HAP-1 (cell line): ENCODE measurements around the gene BMAL2.

Experiments used
- DNase-seq, 2 experiments: peaks; one replicate each; pipeline ENCODE4 v3.0.0-alpha.2; 2016 to 2020; ENCODE audit warnings: low spot score in 2 of 2
- H3K27me3 ChIP-seq: fragments of 250-450 bp; sonication (Bioruptor Pico); 2 replicates; pipeline ENCODE4 v1.5.1; 2020; ENCODE audit warnings: low read depth, mild to moderate bottlenecking, moderate library complexity
- H3K36me3 ChIP-seq: fragments of 250-450 bp; sonication (Bioruptor Pico); replicated peaks from 2 replicates; pipeline ENCODE4 v1.5.1; 2020; ENCODE audit warnings: mild to moderate bottlenecking
- H3K4me1 ChIP-seq: fragments of 250-450 bp; sonication (Bioruptor Pico); 2 replicates; pipeline ENCODE4 v1.5.1; 2020; ENCODE audit warnings: mild to moderate bottlenecking
- H3K4me3 ChIP-seq: fragments of 250-450 bp; sonication (Bioruptor Pico); 2 replicates; pipeline ENCODE4 v1.5.1; 2020; ENCODE audit warnings: mild to moderate bottlenecking, moderate library complexity
- H3K9me3 ChIP-seq: fragments of 250-450 bp; sonication (Bioruptor Pico); 2 replicates; pipeline ENCODE4 v1.5.1; 2020; ENCODE audit warnings: mild to moderate bottlenecking, moderate library complexity
- in situ Hi-C: fragments of 300-500 bp; cut with MboI; formaldehyde crosslinking; loops from 3 replicates; pipeline ENCODE4 v1.14.3; 2020; ENCODE audit warnings: low sequenced_read_pairs, inconsistent platforms, mixed read lengths

BMAL2 gene

DNA sequence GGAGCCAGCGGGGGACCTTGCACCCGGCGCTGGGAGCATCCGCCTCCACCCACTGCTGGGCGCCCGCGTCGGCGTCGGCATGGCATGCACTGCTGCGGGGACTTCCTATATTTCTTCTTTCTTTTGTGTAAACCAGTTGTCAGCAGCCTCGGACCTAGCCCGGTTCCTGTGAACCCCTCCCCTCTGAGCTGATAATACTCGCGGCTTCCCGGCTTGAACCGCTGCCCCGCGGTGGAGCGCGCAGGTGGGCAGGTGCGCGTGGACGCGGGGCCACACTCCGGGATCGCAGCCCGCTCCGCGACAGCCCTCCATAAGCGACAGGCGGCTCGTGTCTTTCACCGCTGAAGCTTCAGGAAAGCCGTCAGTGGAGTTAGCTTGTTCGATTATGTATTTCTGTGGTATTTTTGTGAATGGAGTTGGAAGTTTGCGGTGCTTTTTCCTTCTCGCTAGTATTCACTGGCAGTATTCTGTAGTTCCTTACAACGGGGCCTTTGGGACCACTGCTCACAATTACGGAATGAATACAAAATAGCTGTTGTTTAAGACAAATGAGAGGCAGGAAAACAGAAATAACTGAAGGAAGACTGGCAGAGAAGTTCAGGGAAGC lies 870 bp downstream of the BMAL2 start:
- H3K36me3 ChIP-seq: no peaks in the 10 kb centered on the region
- H3K4me1 ChIP-seq: peaks cover 21% of the 10 kb centered on the region
- in situ Hi-C loops: no loop called here
- H3K4me3 ChIP-seq: peak overlapping the region; percentile 52
- H3K9me3 ChIP-seq: no peaks in the 10 kb centered on the region
- peak in 1 of 2 experiments; percentile 54 for DNase-seq
- H3K27me3 ChIP-seq: no peaks in the 10 kb centered on the region

DNA sequence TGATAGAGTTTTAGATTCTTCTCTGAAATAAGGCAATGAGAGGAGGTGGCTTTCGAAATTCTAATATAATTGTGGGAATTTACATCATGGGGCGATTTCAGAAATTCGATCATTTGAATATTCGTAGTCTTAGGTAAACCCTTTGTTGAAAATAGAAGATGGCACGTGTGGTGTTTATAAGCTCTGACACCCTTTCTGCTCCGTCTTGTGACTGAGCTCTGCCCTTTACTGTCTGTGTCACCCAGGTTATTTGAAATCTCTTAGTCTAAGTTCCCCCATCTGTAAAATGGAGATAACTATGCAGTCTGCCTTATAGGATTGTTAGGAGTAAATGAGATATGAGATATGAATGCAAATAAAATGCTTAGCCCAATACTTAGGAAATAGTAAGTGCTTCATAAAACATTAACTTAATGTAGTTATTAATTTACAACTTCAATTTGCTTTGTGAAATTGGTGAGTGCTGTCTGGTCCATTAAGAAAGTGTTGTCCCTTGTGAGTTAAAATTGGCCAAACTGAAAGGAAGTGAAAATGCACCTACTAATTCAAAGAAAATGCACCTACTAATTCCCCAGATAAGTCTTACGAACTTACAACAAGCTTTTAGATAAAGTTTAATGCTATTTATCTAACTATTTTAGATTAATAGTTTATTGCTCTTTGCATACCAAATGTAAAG lies 1.5 kb downstream of the BMAL2 start:
- in situ Hi-C loops: no loop called here
- DNase-seq: no peak

DNA sequence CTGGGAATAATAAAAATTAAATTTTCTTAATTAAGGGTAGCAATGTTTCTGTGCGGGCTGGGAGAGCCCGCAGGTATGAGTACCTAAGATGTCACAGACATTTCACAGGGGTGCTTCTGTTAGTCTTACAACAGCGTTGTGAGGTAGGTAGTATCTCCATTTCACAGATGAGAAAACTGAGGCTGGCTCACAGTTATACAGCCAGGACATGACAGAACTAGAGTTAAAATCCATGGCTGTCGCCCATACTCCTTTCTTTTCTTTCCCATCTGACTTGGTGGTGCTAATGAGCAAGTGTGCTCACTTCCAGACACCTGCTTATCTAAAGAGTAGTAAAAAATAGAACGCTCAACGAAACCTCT lies 2.1 kb downstream of the BMAL2 start:
- Histone ChIP-seq H3K9me3 (peaks cover under 1% of the 10 kb centered on the region; the same call in 1 of the 2 replicates), H3K4me3 (no peak overlapping the region), H3K27me3 (no peaks in the 10 kb centered on the region), H3K36me3 (0 out of 2 replicates have a peak, but pooled peaks cover 3% of the 10 kb centered on the region), H3K4me1 (peaks cover 21% of the 10 kb centered on the region)
- DNase-seq: no peak
- in situ Hi-C loops: no loop called here

More for the DNA sequence above, 1.5 kb downstream of the BMAL2 start:
- H3K36me3 ChIP-seq: 0 out of 2 replicates have a peak, but pooled peaks cover 2% of the 10 kb centered on the region
- no peaks in the 10 kb centered on the region for H3K27me3 ChIP-seq
- peak overlapping the region; percentile 52 for H3K4me3 ChIP-seq
- peaks cover 21% of the 10 kb centered on the region for H3K4me1 ChIP-seq
- H3K9me3 ChIP-seq: no peaks in the 10 kb centered on the region

DNA sequence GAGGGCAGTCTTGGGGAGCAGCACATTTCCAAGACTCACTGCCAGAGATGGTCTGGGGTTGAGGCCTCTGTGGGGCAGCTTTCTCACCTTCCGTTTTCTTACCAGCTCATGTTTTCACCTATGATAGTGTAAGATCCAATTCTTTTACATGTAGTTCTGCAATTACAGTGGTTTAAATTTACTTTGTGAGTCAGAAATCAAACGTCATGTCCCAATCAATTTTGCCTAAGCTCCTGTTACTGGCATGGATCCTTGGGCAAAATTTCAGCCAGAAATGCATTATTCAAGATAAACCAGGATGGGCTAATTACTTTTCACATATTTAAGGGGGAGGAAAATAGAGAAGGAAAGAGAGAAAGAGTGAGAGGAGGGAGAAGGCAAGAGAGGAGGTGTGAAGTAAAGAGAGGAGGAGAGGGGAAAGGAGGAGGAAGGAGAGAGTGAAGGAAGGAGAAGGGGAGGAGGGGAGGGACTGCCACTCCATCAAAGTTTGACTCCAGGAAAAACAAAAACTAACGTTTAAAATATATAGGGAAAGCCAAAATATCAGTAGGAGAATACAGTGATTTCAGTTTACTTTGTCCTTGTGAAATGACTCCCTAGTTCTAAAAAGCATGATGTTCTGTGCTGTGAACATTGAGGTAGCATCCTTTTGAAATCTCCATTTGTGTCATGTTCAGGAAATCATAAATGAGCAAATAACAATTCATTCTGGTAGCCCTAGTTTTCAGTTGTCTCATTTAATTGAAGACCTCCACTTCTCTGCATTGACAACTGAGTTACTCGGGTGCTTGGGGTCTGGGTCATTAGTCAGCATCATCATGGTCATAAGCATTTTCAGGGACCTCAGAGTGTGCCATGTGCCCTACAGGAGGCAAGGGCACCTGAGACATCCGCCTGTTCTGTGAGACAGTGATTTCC lies 3.0 kb downstream of the BMAL2 start:
- Histone ChIP-seq H3K4me3 (no peak overlapping the region), H3K9me3 (peaks cover 4% of the 10 kb centered on the region; the same call in 1 of the 2 replicates), H3K4me1 (peaks cover 21% of the 10 kb centered on the region), H3K27me3 (no peaks in the 10 kb centered on the region), H3K36me3 (0 out of 2 replicates have a peak, but pooled peaks cover 3% of the 10 kb centered on the region)
- no peak for DNase-seq
- in situ Hi-C loops: no loop called here

DNA sequence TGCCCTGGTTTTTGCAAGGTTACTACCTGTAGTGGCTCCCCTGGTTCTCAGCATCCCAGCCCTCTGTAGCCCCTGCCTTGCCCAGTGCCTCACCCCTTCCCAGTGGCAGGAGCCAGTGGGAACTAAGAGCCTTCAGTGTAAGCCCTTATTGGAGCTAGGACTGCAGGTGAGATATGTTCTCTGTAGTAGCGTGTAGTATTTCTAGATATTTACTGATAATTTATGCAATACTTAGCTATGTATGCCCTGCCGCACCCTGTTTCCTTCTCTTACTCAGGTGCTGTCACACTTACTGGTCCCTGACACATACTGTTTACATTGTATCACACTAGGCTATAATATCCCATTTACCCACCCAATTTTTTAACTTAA lies 3.6 kb downstream of the BMAL2 start:
- 0 out of 2 replicates have a peak, but pooled peaks cover 3% of the 10 kb centered on the region for H3K36me3 ChIP-seq
- H3K4me1 ChIP-seq: peaks cover 18% of the 10 kb centered on the region
- H3K4me3 ChIP-seq: no peak overlapping the region
- no peak for DNase-seq
- H3K9me3 ChIP-seq: peaks cover 4% of the 10 kb centered on the region; the same call in 1 of the 2 replicates
- in situ Hi-C loops: no loop called here
- no peaks in the 10 kb centered on the region for H3K27me3 ChIP-seq

DNA sequence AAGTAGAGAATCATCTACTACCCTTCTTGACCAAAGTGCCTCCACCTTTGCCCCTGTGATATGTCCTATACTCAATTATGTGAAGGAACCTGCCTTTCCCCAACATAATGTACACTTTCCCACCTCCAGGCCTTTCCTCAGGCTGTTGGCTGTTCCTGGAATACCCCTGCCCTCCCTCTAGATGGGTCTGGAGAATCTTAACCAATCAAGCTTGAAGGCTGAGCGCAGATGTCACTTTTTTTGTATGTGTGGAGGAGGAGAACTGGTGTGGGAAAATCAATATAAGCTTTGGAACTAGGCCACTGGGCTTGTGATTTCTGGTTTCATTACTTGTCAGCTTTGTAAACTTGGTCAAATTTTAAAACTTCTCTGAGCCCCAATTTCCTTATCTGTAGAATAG lies 4.7 kb downstream of the BMAL2 start:
- peaks cover 4% of the 10 kb centered on the region; the same call in 1 of the 2 replicates for H3K9me3 ChIP-seq
- no peak overlapping the region for H3K4me3 ChIP-seq
- H3K36me3 ChIP-seq: 0 out of 2 replicates have a peak, but pooled peaks cover 3% of the 10 kb centered on the region
- in situ Hi-C loops: no loop called here
- no peak for DNase-seq
- H3K4me1 ChIP-seq: peaks cover 7% of the 10 kb centered on the region
- no peaks in the 10 kb centered on the region for H3K27me3 ChIP-seq

DNA sequence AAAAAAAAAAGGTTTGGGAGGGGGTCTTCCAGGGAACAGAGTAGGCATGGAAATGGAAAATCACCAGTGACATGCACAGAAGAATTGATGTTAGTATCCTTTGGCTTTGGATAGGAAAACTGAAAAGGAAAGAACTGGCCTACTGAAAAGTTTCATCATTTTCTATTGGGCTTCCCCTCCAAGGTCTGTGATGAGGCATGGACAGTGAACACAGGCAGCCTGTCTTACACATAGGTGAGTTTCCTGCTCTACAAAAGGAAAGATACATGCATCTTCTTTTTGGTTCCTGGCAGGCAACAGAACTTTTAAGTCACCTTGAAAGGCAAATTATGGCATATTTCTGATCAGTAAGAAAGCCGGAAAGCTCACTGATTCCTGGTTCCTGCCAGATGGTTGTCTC lies 5.8 kb downstream of the BMAL2 start:
- in situ Hi-C loops: no loop called here
- DNase-seq: no peak
- Histone ChIP-seq H3K27me3 (no peaks in the 10 kb centered on the region), H3K4me1 (peaks cover 6% of the 10 kb centered on the region; the same call in 1 of the 2 replicates), H3K9me3 (peaks cover 4% of the 10 kb centered on the region; the same call in 1 of the 2 replicates), H3K4me3 (no peak overlapping the region), H3K36me3 (0 out of 2 replicates have a peak, but pooled peaks cover 3% of the 10 kb centered on the region)

DNA sequence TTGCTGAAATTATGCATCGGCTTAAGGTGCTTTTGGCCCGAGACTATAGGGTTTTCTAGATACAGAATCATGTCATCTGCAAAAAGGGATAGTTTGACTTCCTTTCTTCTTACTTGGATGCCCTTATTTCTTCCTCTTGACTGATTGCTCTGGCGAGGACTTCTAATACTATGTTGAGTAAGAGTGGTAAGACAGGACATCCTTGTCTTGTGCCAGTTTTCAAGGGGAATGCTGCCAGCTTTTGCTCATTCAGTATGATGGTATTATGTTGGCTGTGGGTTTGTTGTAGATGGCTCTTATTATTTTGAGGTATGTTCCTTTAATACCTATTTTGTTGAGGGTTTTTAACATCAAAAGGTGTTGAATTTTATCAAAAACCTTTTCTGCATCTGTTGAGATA lies 8.3 kb downstream of the BMAL2 start:
- H3K36me3 ChIP-seq: 0 out of 2 replicates have a peak, but pooled peaks cover 3% of the 10 kb centered on the region
- H3K27me3 ChIP-seq: no peaks in the 10 kb centered on the region
- no peaks in the 10 kb centered on the region for H3K4me1 ChIP-seq
- in situ Hi-C loops: no loop called here
- no peak overlapping the region for H3K4me3 ChIP-seq
- H3K9me3 ChIP-seq: peaks cover 4% of the 10 kb centered on the region; the same call in 1 of the 2 replicates
- no peak for DNase-seq

DNA sequence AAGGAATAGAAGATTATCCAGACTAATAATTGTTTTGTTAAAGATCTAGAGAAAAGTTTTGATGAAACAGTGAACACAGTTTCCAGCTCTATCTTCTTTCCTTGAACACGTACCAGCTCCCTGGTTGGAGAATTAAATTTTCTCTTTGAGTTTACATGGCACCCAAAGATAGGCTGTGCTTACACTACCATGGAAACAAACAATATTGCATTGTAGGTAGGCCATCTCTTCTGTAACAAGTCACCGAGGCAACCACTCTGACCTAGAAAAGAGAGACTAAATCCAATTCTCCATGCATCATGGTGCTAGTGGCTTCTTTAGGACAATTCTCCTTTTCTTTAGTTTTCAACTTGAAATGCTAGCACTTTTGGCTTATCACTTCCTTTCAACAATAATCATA lies 9.9 kb downstream of the BMAL2 start:
- Histone ChIP-seq H3K4me3 (no peak overlapping the region), H3K4me1 (no peaks in the 10 kb centered on the region), H3K36me3 (0 out of 2 replicates have a peak, but pooled peaks cover 3% of the 10 kb centered on the region), H3K9me3 (peaks cover 4% of the 10 kb centered on the region; the same call in 1 of the 2 replicates), H3K27me3 (no peaks in the 10 kb centered on the region)
- DNase-seq: no peak
- in situ Hi-C loops: no loop called here

DNA sequence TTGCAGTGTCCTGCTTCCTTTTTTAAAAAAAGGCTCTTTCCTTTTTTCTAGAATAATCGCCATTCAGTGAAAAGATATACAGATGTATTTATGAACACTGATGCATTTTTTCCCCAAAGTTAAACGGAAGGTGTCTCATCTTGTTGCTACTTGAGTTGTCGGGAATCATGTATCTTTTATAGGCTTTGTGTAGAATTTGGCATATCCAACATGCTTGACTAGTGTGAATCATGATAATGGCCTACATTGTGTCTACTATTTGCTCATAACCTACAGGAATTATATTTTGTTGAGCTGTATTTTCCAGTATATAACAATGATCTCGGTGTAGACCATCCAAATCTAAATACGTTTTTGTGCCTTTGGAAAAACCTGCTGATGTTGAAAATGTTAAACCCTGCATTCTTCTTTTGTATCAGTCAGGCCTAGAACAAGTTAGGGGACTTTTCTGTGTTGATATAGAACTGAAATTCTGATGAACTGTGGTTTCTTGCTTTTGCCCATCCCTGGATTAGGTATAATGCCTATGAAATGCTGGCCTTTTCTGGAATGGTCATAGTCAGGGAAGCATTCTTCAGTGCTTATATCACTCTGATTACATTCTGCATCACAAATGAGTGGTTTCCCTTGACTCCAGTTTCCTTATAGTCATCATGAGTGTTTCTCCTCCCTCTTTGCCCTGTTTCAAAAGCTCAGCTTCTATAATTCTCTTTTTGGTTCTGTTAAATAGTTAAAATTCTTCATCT lies 10.8 kb downstream of the BMAL2 start:
- Histone ChIP-seq H3K4me3 (no peak overlapping the region), H3K9me3 (peaks cover 4% of the 10 kb centered on the region; the same call in 1 of the 2 replicates), H3K4me1 (no peaks in the 10 kb centered on the region), H3K36me3 (0 out of 2 replicates have a peak, but pooled peaks cover 3% of the 10 kb centered on the region), H3K27me3 (no peaks in the 10 kb centered on the region)
- in situ Hi-C loops: no loop called here
- DNase-seq: no peak

DNA sequence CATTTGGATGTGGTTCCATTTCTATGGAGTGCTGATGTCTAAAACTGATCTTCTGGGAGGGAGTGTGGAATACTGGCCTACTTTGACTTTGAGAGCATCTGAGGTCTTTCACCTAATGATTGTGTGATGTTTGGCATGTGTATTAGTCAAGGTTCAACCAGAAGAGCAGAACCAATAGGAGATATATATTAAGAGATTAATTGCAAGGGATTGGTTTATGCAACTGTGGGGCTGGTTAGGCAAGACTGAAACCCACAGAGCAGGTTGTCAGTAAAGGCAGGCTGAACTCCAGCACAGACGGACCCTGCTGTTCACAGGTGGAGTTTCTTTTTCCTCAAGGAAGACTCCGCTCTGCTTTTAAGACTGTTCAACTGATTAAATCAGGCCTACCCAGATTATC lies 11.6 kb downstream of the BMAL2 start:
- DNase-seq: no peak

DNA sequence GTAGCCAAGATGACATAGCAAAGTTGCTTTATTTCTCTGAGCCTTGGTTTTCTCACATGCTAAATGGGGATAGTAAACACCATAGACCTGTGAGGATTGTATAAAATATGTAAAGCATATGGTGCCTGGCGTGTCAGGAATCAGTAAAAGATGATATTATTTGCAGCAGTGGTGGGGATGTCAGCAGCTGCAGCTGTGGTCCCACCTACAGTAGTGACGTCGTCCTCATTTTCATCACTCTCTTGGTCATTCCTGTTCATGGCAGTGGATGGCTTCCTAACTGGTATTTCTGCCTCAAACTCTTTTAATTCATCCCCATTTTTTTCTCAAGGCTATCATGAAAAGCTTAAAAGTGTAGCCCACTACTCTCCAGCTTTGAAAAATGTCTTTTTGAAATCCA lies 12.1 kb downstream of the BMAL2 start:
- H3K27me3 ChIP-seq: no peaks in the 10 kb centered on the region
- H3K4me3 ChIP-seq: no peak overlapping the region
- no peak for DNase-seq
- H3K36me3 ChIP-seq: no peaks in the 10 kb centered on the region
- peaks cover 2% of the 10 kb centered on the region; the same call in 1 of the 2 replicates for H3K9me3 ChIP-seq
- H3K4me1 ChIP-seq: no peaks in the 10 kb centered on the region
- in situ Hi-C loops: no loop called here

More for the DNA sequence above, 11.6 kb downstream of the BMAL2 start:
- in situ Hi-C loops: no loop called here
- H3K36me3 ChIP-seq: 0 out of 2 replicates have a peak, but pooled peaks cover under 1% of the 10 kb centered on the region
- H3K4me3 ChIP-seq: no peak overlapping the region
- H3K27me3 ChIP-seq: no peaks in the 10 kb centered on the region
- peaks cover 4% of the 10 kb centered on the region; the same call in 1 of the 2 replicates for H3K9me3 ChIP-seq
- H3K4me1 ChIP-seq: no peaks in the 10 kb centered on the region

DNA sequence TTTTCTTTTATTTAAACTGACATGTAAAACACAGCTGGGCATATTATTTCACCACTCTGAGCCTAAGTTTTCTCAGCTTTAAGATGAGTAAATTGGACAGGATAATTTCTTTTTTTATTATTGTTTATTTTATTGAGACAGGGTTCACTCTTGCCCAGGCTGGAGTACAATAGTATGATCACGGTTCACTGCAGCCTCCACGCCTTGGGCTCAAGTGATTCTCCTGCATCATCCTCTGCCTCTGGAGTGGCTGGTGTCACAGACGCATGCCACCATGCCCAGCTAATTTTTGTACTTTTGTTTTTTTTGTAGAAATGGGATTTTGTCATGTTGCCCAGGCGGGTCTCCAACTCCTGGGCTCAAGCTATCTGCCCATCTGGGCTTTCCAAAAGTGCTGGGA lies 12.7 kb downstream of the BMAL2 start:
- Histone ChIP-seq H3K4me3 (no peak overlapping the region), H3K27me3 (no peaks in the 10 kb centered on the region), H3K4me1 (no peaks in the 10 kb centered on the region), H3K9me3 (no peaks in the 10 kb centered on the region), H3K36me3 (no peaks in the 10 kb centered on the region)
- in situ Hi-C loops: no loop called here
- no peak for DNase-seq
